Endodermal cell (in vitro differentiated cells): ENCODE results near the gene SELENOS. TPM values are rescaled to one million over a fixed set of nuclear protein-coding genes. Genes with fewer than 3 reads are reported as not detected.

Experiments
- DNase-seq: peaks from one replicate; pipeline ENCODE4 v3.0.0-alpha.2; 2017
- H3K27ac ChIP-seq: 2 replicates; pipeline ENCODE4 v1.5.1; 2013; ENCODE audit warnings: mild to moderate bottlenecking, low read depth, low read length, moderate library complexity
- H3K27me3 ChIP-seq: 2 replicates; pipeline ENCODE4 v1.6.1; 2013; ENCODE audit warnings: mild to moderate bottlenecking, low read length, moderate library complexity; ENCODE audit not compliant: insufficient read depth, control insufficient read depth, poor library complexity, severe bottlenecking
- H3K36me3 ChIP-seq: 2 replicates; pipeline ENCODE4 v1.7.0; 2013; ENCODE audit warnings: mild to moderate bottlenecking, low read length, moderate library complexity; ENCODE audit not compliant: control insufficient read depth, insufficient read depth
- H3K4me1 ChIP-seq: one replicate; pipeline ENCODE4 v1.7.0; 2013; ENCODE audit warnings: low read length; ENCODE audit not compliant: control insufficient read depth, insufficient read depth
- H3K4me3 ChIP-seq: 2 replicates; pipeline ENCODE4 v1.5.1; 2013; ENCODE audit warnings: mild to moderate bottlenecking, low read length, moderate library complexity
- H3K9ac ChIP-seq: 2 replicates; pipeline ENCODE4 v1.6.1; 2013; ENCODE audit warnings: mild to moderate bottlenecking, low read length, moderate library complexity; ENCODE audit not compliant: poor library complexity, severe bottlenecking; ENCODE audit errors: extremely low read depth
- H3K9me3 ChIP-seq: 2 replicates; pipeline ENCODE4 v1.6.1; 2013; ENCODE audit warnings: mild to moderate bottlenecking, low read length, moderate library complexity; ENCODE audit not compliant: control insufficient read depth
- H3K27ac Mint-ChIP-seq: 2 replicates; pipeline ENCODE4 v1.8.0; 2020; ENCODE audit warnings: mixed read lengths
- H3K27me3 Mint-ChIP-seq: 2 replicates; pipeline ENCODE4 v1.8.0; 2021; ENCODE audit warnings: mild to moderate bottlenecking, mixed read lengths; ENCODE audit not compliant: insufficient read depth
- H3K36me3 Mint-ChIP-seq: 2 replicates; pipeline ENCODE4 v1.8.0; 2020; ENCODE audit warnings: low read depth, mixed read lengths
- H3K4me1 Mint-ChIP-seq: 2 replicates; pipeline ENCODE4 v1.8.0; 2020; ENCODE audit warnings: mixed read lengths
- H3K4me3 Mint-ChIP-seq: 2 replicates; pipeline ENCODE4 v1.8.0; 2020; ENCODE audit warnings: mild to moderate bottlenecking, moderate library complexity, mixed read lengths
- H3K9me3 Mint-ChIP-seq: 2 replicates; pipeline ENCODE4 v1.8.0; 2020; ENCODE audit warnings: mild to moderate bottlenecking, mixed read lengths
- CTCF ChIP-seq: fragments of 200-600 bp; sonication (generic); conservative IDR thresholded peaks from 2 replicates; pipeline ENCODE4 v1.5.0; 2021; ENCODE audit warnings: antibody characterized with exemption, mild to moderate bottlenecking
- WGBS, 2 experiments: methylation state at CpG; one replicate each; pipeline versions ENCODE4 v1.1.5 to v1.1.7; 2013; ENCODE audit warnings: missing lambda C conversion rate in 2 of 2, mixed read lengths in 1 of 2; ENCODE audit not compliant: insufficient coverage in 1 of 2, insufficient read length in 1 of 2; 5-methylcytosine and 5-hydroxymethylcytosine counted together
- total RNA-seq, 2 donors: library from RNA; stranded (reverse); fragmentation: NEBNext Ultra II Directional in 1 of 2; extraction: Animal tissue kit (Norgen Biotek cat#: 25700) in 1 of 2; gene quantifications; 2 replicates in 1 of 2; 3 replicates in 1 of 2; pipeline ENCODE4 v1.2.1, GENCODE V29; 2021

SELENOS gene
- total RNA-seq, 2 donors from 2014 or later: 56.1 to 60.5 TPM

DNA sequence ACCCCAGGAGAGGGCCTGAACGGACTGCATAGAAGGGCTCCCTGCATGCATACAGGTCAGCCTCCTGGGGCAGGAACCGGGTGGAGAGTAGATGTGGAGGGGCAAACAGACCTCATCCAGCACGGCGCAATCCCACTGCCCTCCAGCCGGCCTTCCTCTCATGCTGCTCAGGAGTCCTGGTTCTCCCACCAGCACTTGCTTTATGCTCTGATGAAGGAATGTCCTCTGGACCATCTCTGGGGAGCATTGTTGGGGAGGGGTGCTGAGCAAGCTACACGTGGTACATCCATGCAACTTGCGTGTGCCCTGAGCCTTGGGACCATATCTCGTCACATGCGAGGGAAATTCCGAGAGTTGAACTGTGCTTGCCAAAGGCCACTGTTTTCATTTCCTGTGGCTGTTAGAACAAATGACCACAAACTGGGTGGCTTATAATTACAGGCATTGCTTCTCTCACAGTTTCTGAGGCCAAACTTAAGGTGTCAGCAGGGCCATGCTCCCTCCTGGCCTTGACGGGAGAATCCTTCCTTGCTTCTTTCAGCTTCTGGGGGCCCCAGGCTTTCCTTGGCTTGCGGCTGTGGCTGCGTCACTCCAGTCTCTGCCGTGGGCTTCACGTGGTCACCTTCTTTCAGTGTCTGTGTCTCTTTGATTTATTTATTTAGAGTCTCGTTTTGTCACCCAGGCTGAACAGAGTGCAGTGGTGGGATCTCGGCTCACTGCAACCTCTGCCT lies 12.2 kb downstream of the SELENOS start:
- Histone ChIP-seq H3K9me3 (no peaks in the 10 kb centered on the region), H3K36me3 (peaks cover 12% of the 10 kb centered on the region), H3K27me3 (no peaks in the 10 kb centered on the region), H3K9ac (no peak overlapping the region), H3K27ac (no peak overlapping the region), H3K4me3 (no peak overlapping the region), H3K4me1 (no peaks in the 10 kb centered on the region)
- Mint-ChIP-seq H3K36me3 (peaks cover 16% of the 10 kb centered on the region), H3K27me3 (no peaks in the 10 kb centered on the region), H3K4me1 (peaks cover 7% of the 10 kb centered on the region), H3K27ac (no peak overlapping the region), H3K9me3 (no peaks in the 10 kb centered on the region), H3K4me3 (no peak overlapping the region)
- TF ChIP-seq CTCF: no peak
- peak; percentile 32 for DNase-seq
- 91 to 98% methylated on average over 13 to 17 of the region's 17 CpGs for WGBS, 2 experiments

GRCh38 chr15:101264011-101264410 lies 13.3 kb downstream of the SELENOS start:
- WGBS, 2 experiments: 93 to 97% methylated on average over 4 of the region's 4 CpGs

GRCh38 chr15:101262551-101262950 lies 14.7 kb downstream of the SELENOS start:
- H3K4me3 ChIP-seq: no peak overlapping the region
- H3K9me3 ChIP-seq: no peaks in the 10 kb centered on the region
- TF ChIP-seq CTCF: no peak
- H3K4me1 ChIP-seq: no peaks in the 10 kb centered on the region
- Mint-ChIP-seq H3K4me1 (peaks cover 9% of the 10 kb centered on the region), H3K27me3 (no peaks in the 10 kb centered on the region), H3K9me3 (no peaks in the 10 kb centered on the region), H3K27ac (no peak overlapping the region), H3K4me3 (no peak overlapping the region), H3K36me3 (no peaks in the 10 kb centered on the region)
- no peak overlapping the region for H3K27ac ChIP-seq
- H3K9ac ChIP-seq: no peak overlapping the region
- H3K27me3 ChIP-seq: no peaks in the 10 kb centered on the region
- DNase-seq: peak; percentile 6
- 56 to 83% methylated on average over 3 to 4 of the region's 4 CpGs for WGBS, 2 experiments
- no peaks in the 10 kb centered on the region for H3K36me3 ChIP-seq

More at GRCh38 chr15:101264011-101264410, 13.3 kb downstream of the SELENOS start:
- Mint-ChIP-seq H3K27ac (no peak overlapping the region), H3K9me3 (no peaks in the 10 kb centered on the region), H3K4me3 (no peak overlapping the region), H3K27me3 (no peaks in the 10 kb centered on the region), H3K4me1 (peaks cover 7% of the 10 kb centered on the region), H3K36me3 (peaks cover 6% of the 10 kb centered on the region)
- Histone ChIP-seq H3K27ac (no peak overlapping the region), H3K36me3 (peaks cover 3% of the 10 kb centered on the region), H3K9ac (no peak overlapping the region), H3K27me3 (no peaks in the 10 kb centered on the region), H3K4me1 (no peaks in the 10 kb centered on the region), H3K9me3 (no peaks in the 10 kb centered on the region), H3K4me3 (no peak overlapping the region)
- no peak for TF ChIP-seq CTCF
- DNase-seq: no peak
